Right lobe of liver (tissue), 4 donors: Measurements from ENCODE around the gene PKIB.

ENCODE experiments used
- POLR2A ChIP-seq: fragments of 450-650 bp; IDR thresholded peaks from one replicate; pipeline ENCODE4 v1.6.1; 2017; ENCODE audit warnings: antibody characterized with exemption, mild to moderate bottlenecking
- TF ChIP-seq, protein P1 (sequence below), 4 donors: fragments of 200-600 bp in 3 of 4; fragments of 450-650 bp in 1 of 4; IDR thresholded peaks; one replicate each; pipeline versions ENCODE4 v1.5.1 to v1.8.0; 2016 to 2022; ENCODE audit warnings: antibody characterized with exemption in 4 of 4, mild to moderate bottlenecking in 2 of 4
- donor health status: DM: no; HTN: no; CAD: no.
- donor health status: DM: no; HTN: no; CAD: no.
- donor health status: DM: no; HTN: yes; CAD: no.

DNA sequence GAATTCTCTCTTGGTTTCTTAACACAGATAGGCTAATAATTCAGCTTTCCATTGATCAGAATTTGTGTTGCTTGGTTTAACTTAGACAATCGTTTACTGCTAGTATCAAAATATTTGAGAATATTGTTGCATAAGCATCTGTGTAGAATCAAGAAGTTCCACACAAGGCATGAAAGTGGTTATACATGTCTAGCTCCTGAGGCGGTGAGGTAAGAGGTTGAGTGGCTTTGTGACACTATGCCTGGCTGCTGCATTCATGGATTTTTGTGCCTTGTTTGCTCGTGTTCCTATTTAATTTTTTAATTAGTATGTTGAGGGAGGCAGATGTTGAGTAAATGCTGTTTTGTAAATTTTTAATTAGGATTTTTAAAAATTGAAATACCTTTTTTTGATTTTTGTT is 10.2 kb downstream of the PKIB start:
- TF ChIP-seq POLR2A: no peak
- TF ChIP-seq, protein P1, sequence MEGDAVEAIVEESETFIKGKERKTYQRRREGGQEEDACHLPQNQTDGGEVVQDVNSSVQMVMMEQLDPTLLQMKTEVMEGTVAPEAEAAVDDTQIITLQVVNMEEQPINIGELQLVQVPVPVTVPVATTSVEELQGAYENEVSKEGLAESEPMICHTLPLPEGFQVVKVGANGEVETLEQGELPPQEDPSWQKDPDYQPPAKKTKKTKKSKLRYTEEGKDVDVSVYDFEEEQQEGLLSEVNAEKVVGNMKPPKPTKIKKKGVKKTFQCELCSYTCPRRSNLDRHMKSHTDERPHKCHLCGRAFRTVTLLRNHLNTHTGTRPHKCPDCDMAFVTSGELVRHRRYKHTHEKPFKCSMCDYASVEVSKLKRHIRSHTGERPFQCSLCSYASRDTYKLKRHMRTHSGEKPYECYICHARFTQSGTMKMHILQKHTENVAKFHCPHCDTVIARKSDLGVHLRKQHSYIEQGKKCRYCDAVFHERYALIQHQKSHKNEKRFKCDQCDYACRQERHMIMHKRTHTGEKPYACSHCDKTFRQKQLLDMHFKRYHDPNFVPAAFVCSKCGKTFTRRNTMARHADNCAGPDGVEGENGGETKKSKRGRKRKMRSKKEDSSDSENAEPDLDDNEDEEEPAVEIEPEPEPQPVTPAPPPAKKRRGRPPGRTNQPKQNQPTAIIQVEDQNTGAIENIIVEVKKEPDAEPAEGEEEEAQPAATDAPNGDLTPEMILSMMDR (IDR thresholded peaks at IDR 0.05): no peak
